Esophagus squamous epithelium (tissue), 4 donors: ENCODE measurements around the gene ZMYND8.

Experiments
- CTCF ChIP-seq, 6 experiments: fragments of 450-650 bp in 4 of 6; fragments of 200-600 bp in 2 of 6; sonication (generic) in 2 of 6; IDR thresholded peaks; one replicate each; pipeline ENCODE4 v1.5.1; 2016 to 2019; ENCODE audit warnings: antibody characterized with exemption in 6 of 6, mild to moderate bottlenecking in 4 of 6, moderate library complexity in 4 of 6
- POLR2A ChIP-seq, 4 donors: fragments of 450-650 bp; IDR thresholded peaks; one replicate each; pipeline ENCODE4 v1.6.1; 2017; ENCODE audit warnings: antibody characterized with exemption in 4 of 4, mild to moderate bottlenecking in 4 of 4, moderate library complexity in 3 of 4

DNA sequence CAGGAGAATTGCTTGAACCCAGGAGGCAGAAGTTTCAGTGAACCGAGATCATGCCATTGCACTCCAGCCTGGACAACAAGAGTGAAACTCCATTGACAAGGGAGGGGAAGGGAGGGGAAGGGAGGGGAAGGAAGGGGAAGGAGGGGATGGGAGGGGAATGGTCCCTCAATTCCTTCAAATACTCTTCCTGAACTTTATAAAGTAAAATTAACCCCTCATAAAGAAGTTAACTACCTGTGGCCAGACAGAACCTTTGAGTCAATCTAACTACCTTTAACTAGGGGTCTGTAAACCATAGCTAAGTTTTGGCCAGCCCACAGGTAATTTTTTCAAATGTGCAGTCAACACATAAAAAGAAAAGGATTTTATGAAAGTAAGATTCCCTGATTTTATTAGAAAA is 131.0 kb downstream of the ZMYND8 start:
- TF ChIP-seq CTCF (IDR thresholded peaks at IDR 0.05) (no peak), POLR2A (IDR thresholded peaks at IDR 0.05) (no peak)
